DMS153 (cell line): Measurements from ENCODE around the gene RAB15.

Experiments used
- DNase-seq: peaks from one replicate; lab custom pipeline; 2025; lab: John Stamatoyannopoulos, UW

The RAB15 gene

DNA sequence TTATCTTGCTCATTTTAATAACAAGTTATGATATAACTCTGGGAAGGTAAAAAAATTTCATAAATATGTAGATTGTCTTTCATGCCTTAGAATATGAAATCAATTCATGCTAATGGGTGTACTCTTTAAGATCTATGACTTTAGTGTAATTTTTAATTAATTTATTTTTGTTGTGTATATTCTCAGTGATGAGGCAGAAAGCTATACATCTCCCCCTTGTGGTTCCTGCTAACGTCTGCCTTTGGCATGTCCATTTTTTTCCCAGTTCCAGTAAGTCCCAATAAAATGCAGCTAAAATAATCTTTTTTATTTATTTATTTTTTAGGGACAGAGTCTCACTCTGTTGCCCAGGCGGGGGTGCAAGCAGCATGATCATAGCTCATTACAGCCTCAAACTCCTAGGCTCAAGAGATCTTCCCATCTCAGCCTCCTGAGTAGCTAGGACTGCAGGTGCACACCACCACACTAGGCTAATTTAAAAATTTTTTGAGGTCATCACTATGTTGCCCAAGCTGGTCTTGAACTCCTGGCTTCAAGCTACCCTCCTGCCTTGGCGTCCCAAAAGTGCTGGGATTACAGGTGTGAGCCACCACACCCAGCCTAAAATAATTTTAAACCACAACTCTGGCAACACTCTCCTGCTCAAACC is 61.2 kb downstream of the RAB15 start:
- DNase-seq, result no peak

DNA sequence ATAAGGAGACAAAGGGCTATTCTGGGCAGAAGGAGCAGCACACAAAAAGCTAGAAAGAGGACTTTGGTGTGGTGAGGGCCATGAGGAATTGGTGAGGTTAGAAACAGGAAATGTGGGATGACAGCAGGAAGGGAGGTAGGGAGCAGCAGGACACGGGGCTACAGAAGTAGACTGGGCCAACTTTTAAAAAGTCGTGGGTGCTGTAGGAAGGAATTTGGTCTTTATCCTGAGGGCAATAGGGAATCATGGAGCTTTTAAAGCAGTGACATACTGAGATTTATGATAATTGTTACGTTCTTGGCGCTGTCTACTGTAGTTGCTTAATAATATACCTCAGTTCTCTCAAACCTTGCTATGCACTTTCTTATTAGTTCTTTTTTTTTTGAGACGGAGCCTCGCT is 66.1 kb downstream of the RAB15 start:
- no peak for DNase-seq

DNA sequence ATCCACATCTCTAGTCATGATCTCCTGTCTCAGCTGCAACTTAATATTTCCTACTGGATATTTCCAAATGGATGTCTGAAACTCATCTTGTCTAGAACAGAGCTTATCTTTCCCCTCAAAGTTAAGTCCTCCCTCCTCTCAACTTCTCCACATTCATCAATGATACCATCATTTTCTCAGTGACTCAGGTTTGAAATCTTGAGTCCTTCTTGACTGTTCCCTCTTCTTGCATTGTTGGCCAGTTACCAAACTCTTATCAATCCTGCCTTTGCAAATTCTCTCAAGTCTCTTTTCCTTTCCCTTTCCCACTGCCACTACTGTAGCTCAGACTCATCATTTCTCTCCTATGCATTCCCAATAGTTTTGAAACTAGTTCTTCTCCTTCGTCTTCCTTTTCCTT is 72.2 kb downstream of the RAB15 start:
- DNase-seq, result no peak
